ENCODE measurements around the gene VOPP1.

- TF ChIP-seq ZNF512 (tag; IDR thresholded peaks at IDR 0.05) (no peak), CBX3 (IDR thresholded peaks at IDR 0.05; ENCODE audit: borderline replicate concordance in 1 of 2, low read length in 2 of 2) (no peak), SRSF9 (IDR thresholded peaks at IDR 0.05; ENCODE audit: borderline replicate concordance, low read depth, low read length) (no peak), ZBTB8A (IDR thresholded peaks at IDR 0.05; ENCODE audit: partially characterized antibody) (no peak), MNT (conservative IDR thresholded peaks at IDR 0.05) (no peak), PYGO2 (tag; IDR thresholded peaks at IDR 0.05) (no peak), BDP1 (IDR thresholded peaks at IDR 0.05; ENCODE audit: insufficient read depth, insufficient read length) (no peak), ZNF830 (CRISPR knock-in tag; IDR thresholded peaks at IDR 0.05) (no peak), ZNF395 (CRISPR knock-in tag; IDR thresholded peaks at IDR 0.05) (no peak), CXXC5 (CRISPR knock-in tag; IDR thresholded peaks at IDR 0.05) (no peak), ARNT (IDR thresholded peaks at IDR 0.05) (no peak), ATF1 (CRISPR knock-in tag; IDR thresholded peaks at IDR 0.05) (no peak), ATF1 (tag; IDR thresholded peaks at IDR 0.05) (no peak)
Observed at GRCh38 chr7:55427342-55427741, 145.0 kb downstream of the VOPP1 start.
